CD4-positive, alpha-beta T cell treated with Interleukin-12 subunit alpha and Interleukin-12 subunit beta, for 1 hour (primary cell): ENCODE results near the gene PTPN13.
"Not testable (repeated sequence)": the region's sequence is repeated elsewhere in the genome, so short reads cannot be mapped to it uniquely, and the experiment has no call there.

Experiments
- DNase-seq: peaks from one replicate; pipeline ENCODE4 v3.0.0-alpha.2; 2020

The PTPN13 gene

GRCh38 chr4:86653237-86653865, 59.2 kb downstream of the PTPN13 start:
- DNase-seq = no peak

DNA sequence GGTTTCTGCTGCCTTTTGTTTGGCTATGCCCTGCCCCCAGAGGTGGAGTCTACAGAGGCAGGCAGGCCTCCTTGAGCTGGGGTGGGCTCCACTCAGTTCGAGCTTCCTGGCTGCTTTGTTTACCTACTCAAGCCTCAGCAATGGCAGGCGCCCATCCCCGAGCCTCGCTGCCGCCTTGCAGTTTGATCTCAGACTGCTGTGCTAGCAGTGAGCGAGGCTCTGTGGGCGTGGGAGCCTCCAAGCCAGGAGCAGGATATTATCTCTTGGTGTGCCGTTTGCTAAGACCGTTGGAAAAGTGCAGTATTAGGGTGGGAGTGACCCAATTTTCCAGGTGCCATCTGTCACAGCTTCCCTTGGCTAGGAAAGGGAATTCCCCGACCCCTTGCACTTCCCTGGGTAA, 62.7 kb downstream of the PTPN13 start:
- DNase-seq = not testable (repeated sequence)

GRCh38 chr4:86657382-86657781, 63.3 kb downstream of the PTPN13 start:
- no peak for DNase-seq

- DNase-seq = no peak
These were observed 63.8 kb downstream of the PTPN13 start for GRCh38 chr4:86657910-86658309.

DNA sequence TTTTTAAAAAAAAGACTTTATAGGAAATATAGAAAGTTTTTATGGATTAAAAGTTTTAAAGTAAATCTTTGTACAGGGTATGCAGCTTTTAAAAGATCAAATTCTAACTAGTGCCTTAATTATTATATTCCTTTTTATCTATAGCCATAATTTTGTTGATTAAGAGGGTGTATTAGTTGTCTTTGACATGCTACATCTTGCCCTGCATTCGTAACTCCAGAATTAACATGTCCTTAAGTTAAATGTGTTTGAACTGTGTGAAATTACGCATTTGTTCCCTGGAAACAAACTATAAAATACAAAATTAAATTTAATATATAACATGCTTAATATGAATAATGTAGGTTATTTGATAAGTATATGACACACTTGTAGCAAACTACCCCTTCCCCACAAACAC, 66.3 kb downstream of the PTPN13 start:
- DNase-seq = no peak

DNA sequence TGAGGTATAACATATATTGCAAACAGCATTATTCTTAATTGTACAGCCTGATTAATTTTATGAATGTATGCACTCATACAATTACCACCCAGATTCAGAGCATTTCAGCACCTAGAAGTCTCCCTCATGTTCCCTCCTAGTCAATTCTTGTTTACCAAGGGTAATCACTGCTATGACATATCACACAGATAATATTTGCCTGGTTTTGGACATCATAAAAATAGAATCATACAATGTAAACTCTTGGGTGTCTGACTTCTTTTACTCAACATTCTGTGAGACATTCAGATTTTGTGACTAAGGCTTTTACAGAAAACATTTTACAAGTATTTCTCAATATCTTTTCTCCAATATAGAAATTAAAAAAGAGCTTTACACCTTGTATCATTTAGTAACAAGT, 66.9 kb downstream of the PTPN13 start:
- no peak for DNase-seq

- no peak for DNase-seq
These were observed 67.3 kb downstream of the PTPN13 start for GRCh38 chr4:86661418-86661817.

DNA sequence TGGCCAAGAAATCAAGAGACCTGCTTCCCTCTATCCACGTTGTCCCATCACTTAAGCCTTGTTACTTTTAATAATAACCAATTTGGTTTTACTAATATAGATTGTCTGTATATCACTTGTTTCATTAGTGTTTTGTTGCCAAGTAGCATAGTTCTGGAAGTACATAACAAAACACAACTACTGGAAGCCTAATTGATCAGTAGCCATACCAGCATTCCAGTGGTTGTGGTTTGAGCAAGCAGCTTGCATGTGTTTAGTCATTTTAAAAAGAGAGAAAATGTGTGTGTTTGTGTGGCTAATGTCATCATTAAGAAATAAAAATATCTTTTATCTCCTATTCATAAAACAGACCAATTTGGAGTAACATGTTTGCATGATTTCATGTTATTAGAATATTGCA, 70.8 kb downstream of the PTPN13 start:
- no peak for DNase-seq

DNA sequence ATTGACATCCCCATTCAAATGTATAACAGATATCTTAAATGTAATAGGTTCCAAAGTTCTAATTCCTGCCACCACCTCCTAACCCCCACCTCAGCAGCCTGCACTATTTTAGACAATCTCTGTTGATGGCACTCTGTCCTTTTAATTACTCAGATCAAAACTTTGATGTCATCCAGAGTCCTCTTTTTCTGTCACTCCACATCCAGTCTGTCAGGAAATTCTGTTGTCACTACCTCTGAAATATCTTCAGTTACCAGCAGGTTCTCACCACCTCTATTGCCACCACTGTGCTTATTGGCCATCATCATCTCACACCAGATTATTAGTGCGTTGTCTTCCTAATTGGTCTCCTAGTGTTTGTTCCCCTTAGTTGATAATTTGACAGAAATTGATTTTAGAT, 76.2 kb downstream of the PTPN13 start:
- DNase-seq = no peak

DNA sequence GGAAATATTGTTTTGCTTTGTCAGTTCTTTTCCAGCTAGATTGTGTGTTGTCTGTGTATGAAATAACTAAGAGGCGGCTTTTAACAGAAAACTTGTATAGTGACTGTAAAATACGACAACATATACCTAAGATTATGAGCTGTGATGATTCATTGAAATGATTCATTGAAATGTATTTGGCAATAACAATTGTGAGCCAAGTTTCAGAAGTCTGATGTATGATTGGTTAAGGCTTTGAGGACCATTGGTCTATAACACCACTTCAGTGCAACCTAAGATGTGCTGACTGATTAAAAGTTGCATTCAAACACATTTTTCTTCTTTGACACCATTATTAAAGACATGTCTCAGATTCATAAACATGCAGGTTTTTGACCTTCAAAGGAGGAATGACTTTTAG, 76.6 kb downstream of the PTPN13 start:
- DNase-seq = no peak

- no peak for DNase-seq
These were observed 81.4 kb downstream of the PTPN13 start for GRCh38 chr4:86675548-86675947.

DNA sequence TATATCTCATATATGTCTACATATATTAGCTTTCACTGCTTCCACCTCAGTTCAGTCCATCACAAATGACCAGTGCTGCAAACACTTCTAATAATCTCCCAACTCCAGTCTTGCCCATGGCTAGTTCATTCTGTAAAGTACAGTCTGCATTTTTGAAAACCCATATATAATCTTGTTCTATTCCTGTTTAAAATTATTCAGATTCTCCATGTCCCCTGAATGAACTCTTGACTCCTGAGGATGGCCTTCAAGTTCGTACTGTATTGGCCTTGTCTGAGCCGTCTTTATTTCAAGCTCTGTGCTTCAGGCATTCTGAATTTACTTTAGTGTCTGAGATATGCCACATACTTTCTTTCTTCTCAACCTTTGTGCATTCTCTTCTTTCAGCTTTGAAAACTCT, 84.7 kb downstream of the PTPN13 start:
- DNase-seq = no peak

GRCh38 chr4:86679441-86679840, 85.3 kb downstream of the PTPN13 start:
- DNase-seq = no peak

- no peak for DNase-seq
These were observed 89.1 kb downstream of the PTPN13 start for GRCh38 chr4:86683167-86683566.

DNA sequence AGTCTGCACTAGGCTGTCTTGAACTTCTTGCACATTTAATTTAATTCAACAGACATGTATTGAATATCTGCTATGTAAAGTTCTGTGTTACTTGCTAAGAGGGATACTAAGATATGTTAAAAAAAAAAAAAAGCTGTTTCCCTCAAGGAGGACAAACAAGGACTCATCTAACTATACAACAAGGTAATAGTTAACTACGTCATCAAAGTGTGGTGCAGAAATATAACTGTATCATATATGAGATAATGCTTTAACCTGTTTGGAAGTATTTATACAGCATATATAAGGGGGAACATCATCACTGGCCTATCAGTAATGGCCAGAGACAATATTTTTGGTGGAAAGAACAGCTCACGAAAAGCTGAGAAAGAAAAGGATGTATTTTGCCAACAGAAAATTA, 89.9 kb downstream of the PTPN13 start:
- DNase-seq = no peak

DNA sequence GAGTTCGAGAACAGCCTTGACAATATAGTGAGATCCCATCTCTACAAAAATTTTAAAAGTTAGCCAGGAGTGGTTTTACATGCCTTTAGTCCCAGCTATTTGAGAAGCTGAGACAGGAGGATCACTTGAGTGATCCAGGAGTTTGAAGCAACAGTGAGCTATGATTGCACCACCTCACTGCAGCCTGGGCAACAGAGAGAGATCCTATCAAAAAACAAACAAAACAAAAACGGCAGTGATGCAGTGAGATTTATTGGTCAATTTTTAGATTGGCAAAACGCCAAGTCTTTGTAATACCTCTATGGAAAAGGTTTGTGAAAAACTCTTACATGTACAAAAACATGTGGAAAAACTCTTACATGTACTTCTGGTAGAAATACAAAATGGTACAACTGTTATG, 91.3 kb downstream of the PTPN13 start:
- no peak for DNase-seq

DNA sequence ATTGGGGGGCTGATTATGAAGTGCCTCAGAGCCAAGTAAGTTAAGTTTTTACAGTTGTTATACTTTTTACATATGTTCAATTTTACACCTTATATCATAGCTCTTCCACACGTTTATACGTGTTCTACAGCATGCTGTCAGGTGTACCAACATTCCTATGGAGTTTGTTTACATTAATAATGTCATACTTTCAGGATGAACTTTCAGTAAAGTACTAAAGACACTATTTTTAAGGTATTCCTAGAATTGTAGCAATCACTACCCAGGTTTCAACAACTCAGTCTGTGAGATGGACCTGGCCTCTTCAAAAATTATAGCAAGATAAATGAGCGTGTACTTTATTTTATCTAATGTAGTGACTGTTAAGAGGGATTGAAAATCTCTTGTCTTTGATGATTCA, 92.6 kb downstream of the PTPN13 start:
- no peak for DNase-seq

DNA sequence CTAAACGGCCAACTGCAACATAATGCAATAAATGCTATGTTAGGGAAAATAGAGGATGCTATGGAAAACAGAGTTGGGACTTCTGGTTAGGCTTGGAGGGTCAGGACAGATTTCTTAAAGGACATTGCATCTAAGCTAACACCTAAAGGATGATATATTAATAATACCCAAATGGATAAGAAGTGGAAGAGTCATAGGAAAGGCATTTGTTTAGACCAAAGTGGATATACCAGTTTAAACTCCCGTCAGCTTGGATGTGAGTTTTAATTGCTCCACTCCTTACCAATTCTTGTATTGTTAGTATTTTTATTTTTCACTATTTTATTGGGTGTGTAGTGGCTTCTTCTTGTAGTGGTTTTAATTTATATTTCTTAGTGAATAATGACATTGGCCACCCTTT, 93.9 kb downstream of the PTPN13 start:
- DNase-seq = no peak

DNA sequence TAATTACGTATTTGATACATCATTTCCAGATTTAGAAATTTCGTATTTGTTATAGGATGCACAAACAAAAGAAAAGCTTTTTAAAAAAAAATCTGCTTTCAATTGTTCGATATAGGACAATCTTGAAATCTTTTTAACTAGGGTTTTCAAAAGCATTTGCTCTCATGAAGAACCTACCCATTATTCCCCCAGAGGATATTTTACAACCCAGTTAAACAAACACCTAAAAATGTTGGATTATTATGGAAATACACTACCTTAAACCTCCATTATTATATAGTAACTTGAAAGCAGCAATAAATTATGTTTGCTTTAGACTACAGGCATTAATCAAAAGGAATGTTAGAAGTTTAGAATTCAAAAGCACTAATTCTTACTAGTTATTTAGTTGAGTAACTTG, 110.5 kb downstream of the PTPN13 start:
- no peak for DNase-seq

GRCh38 chr4:86706923-86707597, 112.9 kb downstream of the PTPN13 start:
- DNase-seq = no peak

GRCh38 chr4:86717651-86718050, 123.5 kb downstream of the PTPN13 start:
- DNase-seq = no peak

GRCh38 chr4:86718152-86718551, 124.0 kb downstream of the PTPN13 start:
- DNase-seq = no peak

- not testable (repeated sequence) for DNase-seq
These were observed 125.0 kb downstream of the PTPN13 start for GRCh38 chr4:86719149-86719548.

DNA sequence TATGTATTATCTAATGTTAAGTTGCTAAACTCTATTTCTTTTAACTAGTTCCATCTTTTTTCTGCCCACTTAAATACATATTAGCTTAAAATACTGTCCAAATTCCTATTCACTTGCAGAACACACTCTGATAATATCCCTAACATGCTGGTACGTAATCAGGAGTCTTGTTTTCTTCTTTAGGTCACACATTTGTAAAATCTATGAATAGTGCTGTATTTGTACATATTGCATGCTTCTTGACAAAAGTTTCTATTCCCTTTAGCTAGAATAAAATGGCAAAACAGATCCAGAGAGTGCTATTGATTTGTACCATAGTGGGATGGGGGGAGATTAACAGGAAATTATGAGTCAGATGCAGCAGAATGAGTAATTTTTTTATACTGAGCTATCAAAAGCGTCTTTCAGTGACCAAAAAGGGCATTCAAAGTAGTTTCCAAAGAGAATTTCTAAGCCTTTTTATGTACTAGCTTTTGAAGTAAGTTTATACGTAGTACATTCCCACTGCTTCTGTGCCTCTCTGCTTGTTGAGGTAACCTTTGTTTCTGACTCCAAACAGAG, 126.5 kb downstream of the PTPN13 start:
- no peak for DNase-seq

GRCh38 chr4:86721412-86721811, 127.3 kb downstream of the PTPN13 start:
- DNase-seq = no peak
